HepG2 (cell line): ENCODE measurements around the gene SLC22A31. TPM values are rescaled to one million over a fixed set of nuclear protein-coding genes. Genes with fewer than 3 reads are reported as not detected.
A peak's percentile ranks its signal among the peaks of the same experiment; 100 is the strongest.

Source experiments
- ATAC-seq: fragments of 200-7000 bp; cut with Tn5 transposase; 3 replicates; pipeline ENCODE4 v1.9.1; 2020; ENCODE audit warnings: mild to moderate bottlenecking, moderate library complexity
- BruUV-seq: library from RNA; stranded (reverse); fragments of 400-500 nt; replicated peaks from 2 replicates; lab custom pipeline; 2021; lab: Mats Ljungman, UMichigan
- CTCF ChIA-PET: fragments of 300-600 bp; formaldehyde crosslinking; extraction: SDS; loops from one replicate; lab custom pipeline; 2021; ENCODE audit warnings: low total read pairs, inconsistent platforms, low intra/inter-chr PET ratio; lab: Yijun Ruan, JAX
- POLR2A ChIA-PET: fragments of 350-600 bp; sonication (Branson Sonifier 250); formaldehyde crosslinking; loops from one replicate; lab custom pipeline; 2020; ENCODE audit warnings: antibody characterized with exemption, inconsistent platforms; lab: Yijun Ruan, JAX
- DNase-seq: peaks from one replicate; pipeline ENCODE4 v3.0.0-alpha.2; 2015; ENCODE audit warnings: low spot score
- FAIRE-seq: peaks from 3 replicates; lab custom pipeline; 2011; peaks lifted over from hg19 to GRCh38; lab: Jason Lieb, UNC
- H2AFZ ChIP-seq: one replicate; pipeline ENCODE4 v1.6.1; 2011; ENCODE audit warnings: low read length, inconsistent platforms
- H3K27ac ChIP-seq: fragments of 300-600 bp; 3 replicates; pipeline ENCODE4 v1.8.0; 2011; ENCODE audit warnings: mixed run types, mild to moderate bottlenecking, mixed read lengths, low read length, inconsistent platforms; ENCODE audit not compliant: insufficient read depth; ENCODE audit errors: extremely low read length
- H3K27me3 ChIP-seq, 2 experiments: fragments of 200-600 bp in 1 of 2; 2 replicates in 1 of 2; 3 replicates in 1 of 2; pipeline versions ENCODE4 v1.6.0 to v1.8.0; 2011; ENCODE audit warnings: low read length in 2 of 2, mild to moderate bottlenecking in 2 of 2, moderate library complexity in 2 of 2, inconsistent platforms in 1 of 2; ENCODE audit not compliant: insufficient read depth in 2 of 2, control insufficient read depth in 1 of 2
- H3K36me3 ChIP-seq, 2 experiments: fragments of 200-600 bp in 1 of 2; replicated peaks in 1 of 2; 2 replicates in 1 of 2; 3 replicates in 1 of 2; pipeline versions ENCODE4 v1.5.1 to v1.8.0; 2011; ENCODE audit warnings: low read length in 2 of 2, inconsistent platforms in 1 of 2; ENCODE audit not compliant: insufficient read depth in 2 of 2, control insufficient read depth in 1 of 2
- H3K4me1 ChIP-seq: 2 replicates; pipeline ENCODE4 v1.5.1; 2012; ENCODE audit warnings: low read length, inconsistent platforms; ENCODE audit not compliant: insufficient read depth
- H3K4me2 ChIP-seq: 2 replicates; pipeline ENCODE4 v1.6.0; 2011; ENCODE audit warnings: low read depth, low read length, inconsistent platforms
- H3K4me3 ChIP-seq, 3 experiments: fragments of 200-600 bp in 1 of 3; sonication (generic), shearing (Covaris generic) in 1 of 3; replicated peaks in 1 of 3; 2 replicates each; pipeline ENCODE4 v1.5.1; 2011 to 2016; ENCODE audit warnings: low read length in 3 of 3, inconsistent platforms in 2 of 3, low read depth in 2 of 3, mild to moderate bottlenecking in 2 of 3, control low read depth in 1 of 3, mixed read lengths in 1 of 3; ENCODE audit not compliant: insufficient read depth in 1 of 3
- H3K79me2 ChIP-seq: one replicate; pipeline ENCODE4 v1.6.1; 2011; ENCODE audit warnings: low read length, inconsistent platforms; ENCODE audit not compliant: insufficient read depth
- H3K9ac ChIP-seq: 2 replicates; pipeline ENCODE4 v1.6.0; 2011; ENCODE audit warnings: mild to moderate bottlenecking, low read depth, low read length, inconsistent platforms; ENCODE audit not compliant: insufficient read depth
- H3K9me3 ChIP-seq: 2 replicates; pipeline ENCODE4 v1.5.1; 2012; ENCODE audit warnings: mild to moderate bottlenecking, low read length
- H4K20me1 ChIP-seq: 2 replicates; pipeline ENCODE4 v1.6.0; 2011; ENCODE audit warnings: inconsistent platforms, mild to moderate bottlenecking, low read length, moderate library complexity; ENCODE audit not compliant: insufficient read depth
- BRCA1 ChIP-seq: sonication (generic); formaldehyde crosslinking; IDR thresholded peaks from 2 replicates; pipeline ENCODE4 v1.4.0; 2020; ENCODE audit warnings: missing genetic modification reagents
- CHD4 ChIP-seq: fragments of 200-600 bp; sonication (generic); IDR thresholded peaks from 2 replicates; pipeline ENCODE4 v1.7.0; 2017; ENCODE audit warnings: mild to moderate bottlenecking, low read length, borderline replicate concordance
- CREB1 ChIP-seq, 2 experiments: fragments of 450-650 bp in 1 of 2; IDR thresholded peaks; 2 replicates each; pipeline ENCODE4 v1.6.1; 2016 to 2017; ENCODE audit warnings: control low read depth in 1 of 2, mild to moderate bottlenecking in 1 of 2, missing compliant biosample characterization in 1 of 2, missing genetic modification characterization in 1 of 2
- CTCF ChIP-seq: sonication (generic); formaldehyde crosslinking; IDR thresholded peaks from 2 replicates; pipeline ENCODE4 v1.5.0; 2020; ENCODE audit warnings: mild to moderate bottlenecking, missing genetic modification reagents, moderate library complexity
- EED ChIP-seq: sonication (generic); formaldehyde crosslinking; IDR thresholded peaks from 2 replicates; pipeline ENCODE4 v1.5.0; 2020; ENCODE audit warnings: mild to moderate bottlenecking, missing genetic modification reagents
- EZH2 ChIP-seq: conservative IDR thresholded peaks from 2 replicates; pipeline ENCODE4 v1.6.1; 2012; ENCODE audit warnings: mild to moderate bottlenecking, low read depth, low read length, moderate library complexity
- HNF1B ChIP-seq: sonication (generic); formaldehyde crosslinking; IDR thresholded peaks from 2 replicates; pipeline ENCODE4 v1.5.1; 2020; ENCODE audit warnings: mild to moderate bottlenecking, moderate library complexity, missing genetic modification reagents
- HNRNPLL ChIP-seq: fragments of 200-400 bp; formaldehyde crosslinking; IDR thresholded peaks from 2 replicates; pipeline ENCODE4 v1.6.1; 2017; ENCODE audit warnings: mild to moderate bottlenecking, low read depth, low read length; ENCODE audit not compliant: poor library complexity, severe bottlenecking
- KMT2A ChIP-seq: sonication (generic); formaldehyde crosslinking; IDR thresholded peaks from 2 replicates; pipeline ENCODE4 v1.4.0; 2020; ENCODE audit warnings: missing genetic modification reagents
- NFIB ChIP-seq: sonication (generic); formaldehyde crosslinking; IDR thresholded peaks from 2 replicates; pipeline ENCODE4 v1.9.0; 2021; ENCODE audit warnings: missing genetic modification reagents, mild to moderate bottlenecking, borderline replicate concordance
- TGIF2 ChIP-seq: IDR thresholded peaks from 2 replicates; pipeline ENCODE4 v1.6.1; 2016; ENCODE audit warnings: control low read depth, missing compliant biosample characterization
- ZNF224 ChIP-seq: sonication (generic); formaldehyde crosslinking; IDR thresholded peaks from 2 replicates; pipeline ENCODE4 v1.5.0; 2020; ENCODE audit warnings: mild to moderate bottlenecking, missing genetic modification reagents
- ZNF383 ChIP-seq: sonication (generic); formaldehyde crosslinking; IDR thresholded peaks from 2 replicates; pipeline ENCODE4 v1.4.0; 2020; ENCODE audit warnings: missing genetic modification reagents, mild to moderate bottlenecking, borderline replicate concordance
- ZNF7 ChIP-seq: IDR thresholded peaks from 2 replicates; pipeline ENCODE4 v1.6.1; 2016; ENCODE audit warnings: missing biosample characterization, missing genetic modification reagents
- WGBS: methylation state at CpG from one replicate; pipeline ENCODE4 v1.1.6; 2017; ENCODE audit warnings: low lambda C conversion rate; 5-methylcytosine and 5-hydroxymethylcytosine counted together
- in situ Hi-C: cut with HindIII; loops from 2 replicates; pipeline ENCODE4 v1.10.0; 2017; ENCODE audit warnings: low pct_unique_long_range_greater_than_20kb; ENCODE audit not compliant: extremely low pct_ligation_motif_present
- intact Hi-C: fragments of 100-400 bp; cut with micrococcal nuclease; formaldehyde crosslinking; loops from one replicate; pipeline ENCODE4 v1.10.0; 2022; ENCODE audit not compliant: unreplicated experiment
- polyA plus RNA-seq, 8 experiments: library from polyadenylated mRNA; depleted of rRNA in 3 of 8; stranded (reverse) in 7 of 8; unstranded in 1 of 8; fragments of >200 nt; fragmentation: Illumina TruSeq in 4 of 8; extraction: Trizol in 4 of 8; gene quantifications; 2 replicates each; pipeline versions ENCODE4 v1.2.1 to v1.2.3, GENCODE V29; 2011 to 2016; ENCODE audit warnings: low read depth in 4 of 8, missing spikeins in 1 of 8, mixed read lengths in 1 of 8; ENCODE audit not compliant: insufficient read depth in 1 of 8
- total RNA-seq, 5 experiments: library from RNA; depleted of rRNA; stranded (reverse); fragments of >200 nt; fragmentation: Illumina TruSeq; extraction: Trizol; gene quantifications; 2 replicates each; pipeline ENCODE4 v1.2.3, GENCODE V29; 2016; ENCODE audit warnings: low read depth in 1 of 5
- TF ChIP-seq, protein P1 (sequence below): sonication (generic); formaldehyde crosslinking; IDR thresholded peaks from 2 replicates; pipeline ENCODE4 v1.9.0; 2022; ENCODE audit warnings: missing genetic modification reagents, mild to moderate bottlenecking, borderline replicate concordance
- TF ChIP-seq, protein P2 (sequence below): sonication (generic); formaldehyde crosslinking; IDR thresholded peaks from 2 replicates; pipeline ENCODE4 v1.8.1; 2023; ENCODE audit warnings: mild to moderate bottlenecking, moderate library complexity, missing genetic modification reagents

Gene SLC22A31
- total and polyA plus RNA-seq, 2 of the 13 experiments (the other 11 are each of a cell fraction or from before 2014, with no cell fraction given): 67.3 to 83.3 TPM

GRCh38 chr16:89168381-89169189, 31.8 kb downstream of the SLC22A31 start:
- FAIRE-seq: no peak
- in situ Hi-C loops: loop anchor here (5.0 kb wide), 3 partner anchors 231 to 411 kb away; no protein-coding TSS in a partner anchor
- TF ChIP-seq ZNF383 (CRISPR knock-in tag): 0 out of 2 replicates have a peak, but pooled peaks have one; percentile 27
- TF ChIP-seq BRCA1: no peak
- no peak for TF ChIP-seq CHD4
- no peak for TF ChIP-seq EZH2
- TF ChIP-seq HNRNPLL: peak; percentile 12
- TF ChIP-seq ZNF224 (CRISPR knock-in tag): no peak
- 0 out of 2 replicates have a peak, but pooled peaks have one; percentile 39 for TF ChIP-seq EED (CRISPR knock-in tag)
- TF ChIP-seq CTCF (CRISPR knock-in tag): 0 out of 2 replicates have a peak, but pooled peaks have one; percentile 17
- TF ChIP-seq CREB1 (IDR thresholded peaks at IDR 0.05): no peak
- no peak for TF ChIP-seq CREB1 (CRISPR knock-in tag; IDR thresholded peaks at IDR 0.05)
- no peak for TF ChIP-seq TGIF2 (CRISPR knock-in tag)
- no peak for TF ChIP-seq ZNF7
- TF ChIP-seq, protein P1, sequence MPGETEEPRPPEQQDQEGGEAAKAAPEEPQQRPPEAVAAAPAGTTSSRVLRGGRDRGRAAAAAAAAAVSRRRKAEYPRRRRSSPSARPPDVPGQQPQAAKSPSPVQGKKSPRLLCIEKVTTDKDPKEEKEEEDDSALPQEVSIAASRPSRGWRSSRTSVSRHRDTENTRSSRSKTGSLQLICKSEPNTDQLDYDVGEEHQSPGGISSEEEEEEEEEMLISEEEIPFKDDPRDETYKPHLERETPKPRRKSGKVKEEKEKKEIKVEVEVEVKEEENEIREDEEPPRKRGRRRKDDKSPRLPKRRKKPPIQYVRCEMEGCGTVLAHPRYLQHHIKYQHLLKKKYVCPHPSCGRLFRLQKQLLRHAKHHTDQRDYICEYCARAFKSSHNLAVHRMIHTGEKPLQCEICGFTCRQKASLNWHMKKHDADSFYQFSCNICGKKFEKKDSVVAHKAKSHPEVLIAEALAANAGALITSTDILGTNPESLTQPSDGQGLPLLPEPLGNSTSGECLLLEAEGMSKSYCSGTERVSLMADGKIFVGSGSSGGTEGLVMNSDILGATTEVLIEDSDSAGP: 0 out of 2 replicates have a peak, but pooled peaks have one; percentile 16
- no peak for TF ChIP-seq HNF1B (CRISPR knock-in tag)
- TF ChIP-seq NFIB (CRISPR knock-in tag): 0 out of 2 replicates have a peak, but pooled peaks have one; percentile 30
- TF ChIP-seq, protein P2, sequence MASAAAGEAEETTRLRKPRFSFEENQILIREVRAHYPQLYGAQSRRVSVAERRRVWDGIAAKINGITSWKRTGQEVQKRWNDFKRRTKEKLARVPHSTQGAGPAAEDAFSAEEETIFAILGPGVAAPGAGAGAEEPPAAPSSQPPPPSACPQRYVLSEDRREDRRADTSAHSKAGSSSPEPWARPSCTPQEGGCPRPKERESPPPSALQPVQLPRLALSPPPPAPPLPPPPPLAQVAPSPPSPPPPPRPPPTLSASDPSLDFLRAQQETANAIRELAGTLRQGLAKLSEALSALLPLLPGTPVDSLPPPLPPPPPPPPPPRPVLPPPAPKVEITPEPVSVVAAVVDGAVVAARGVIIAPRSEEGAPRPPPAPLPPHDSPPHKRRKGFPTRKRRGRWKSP: no peak
- no peak for TF ChIP-seq KMT2A

More at GRCh38 chr16:89168381-89169189, 31.8 kb downstream of the SLC22A31 start:
- H3K27ac ChIP-seq: no peak overlapping the region
- no peaks in the 10 kb centered on the region for H3K79me2 ChIP-seq
- H3K27me3 ChIP-seq: peaks cover 37 to 80% of the 10 kb centered on the region in 2 experiments
- ATAC-seq: no peak
- no peak overlapping the region for H2AFZ ChIP-seq
- no peak overlapping the region for H3K4me2 ChIP-seq
- CTCF ChIA-PET: interaction anchor here (1.2 to 3.4 kb wide), 3 partner anchors 227 to 329 kb away, joined by 5 to 17 read pairs (median 13); no protein-coding TSS in a partner anchor
- no peak overlapping the region for H3K4me3 ChIP-seq
- no peaks in the 10 kb centered on the region for H3K36me3 ChIP-seq
- no peak for DNase-seq
- no TSS peak for BruUV-seq
- H3K9ac ChIP-seq: no peak overlapping the region
- intact Hi-C loops: loop anchor here (5.0 kb wide), 4 partner anchors 226 to 426 kb away; no protein-coding TSS in a partner anchor
- WGBS: 36% methylated on average over 14 of the region's 23 CpGs
- POLR2A ChIA-PET: no interaction called here
- peaks cover 53% of the 10 kb centered on the region for H3K4me1 ChIP-seq
- peaks cover 10% of the 10 kb centered on the region for H4K20me1 ChIP-seq
- H3K9me3 ChIP-seq: no peaks in the 10 kb centered on the region
